Measurements from ENCODE around the gene EEF1A1. TPM values are rescaled to one million over a fixed set of nuclear protein-coding genes. Genes with fewer than 3 reads are reported as not detected.

Gene EEF1A1
- total RNA-seq, 1 experiment from 2014 or later = 12,560 TPM

GRCh38 chr6:73548458-73549446, 27.9 kb upstream of the EEF1A1 start:
- intact Hi-C loops (cut with micrococcal nuclease) = no loop called here
- DNase-seq (ENCODE audit: low read depth, low spot score) (no peak), ATAC-seq (peak; percentile 31; the same call in 1 of the 2 replicates)

GRCh38 chr6:73547036-73547435, 26.2 kb upstream of the EEF1A1 start:
- Histone ChIP-seq H3K9ac (ENCODE audit: low read length) (no peak overlapping the region), H3K27me3 (ENCODE audit: insufficient read depth, low read length) (no peaks in the 10 kb centered on the region), H3K9me2 (ENCODE audit: insufficient read depth) (no peaks in the 10 kb centered on the region), H2AFZ (ENCODE audit: low read depth, low read length, poor library complexity, severe bottlenecking) (no peak overlapping the region), H3K36me3 (ENCODE audit: control insufficient read depth in 1 of 2, insufficient read depth in 2 of 2, low read length in 2 of 2) (no peaks in the 10 kb centered on the region), H3K27ac (ENCODE audit: low read depth, low read length) (no peak overlapping the region), H3K79me2 (ENCODE audit: insufficient read depth, low read length) (no peaks in the 10 kb centered on the region), H3K4me1 (ENCODE audit: control insufficient read depth in 1 of 2, insufficient read depth in 2 of 2, low read length in 2 of 2) (peaks cover 5 to 15% of the 10 kb centered on the region in 2 experiments; a peak in 3 of 4 replicates), H3K9me3 (ENCODE audit: control insufficient read depth in 1 of 2, insufficient read depth in 1 of 2, low read depth in 1 of 2, low read length in 2 of 2) (no peaks in the 10 kb centered on the region), H4K20me1 (ENCODE audit: insufficient read depth) (no peaks in the 10 kb centered on the region), H3K4me2 (ENCODE audit: low read length) (no peak overlapping the region), H3K4me3 (replicated peaks in 1 of 2; ENCODE audit: low read depth in 1 of 2, low read length in 2 of 2) (no peak overlapping the region)
- ATAC-seq (no peak), DNase-seq (ENCODE audit: low read depth, low spot score) (no peak)
- ChIA-PET POLR2A (no interaction called here), RAD21 (ENCODE audit: low non-redundant PET in 1 of 2, low total read pairs in 2 of 2, uncharacterized antibody in 2 of 2, unreplicated experiment in 2 of 2) (no interaction called here), CTCF (no interaction called here)
- intact Hi-C loops (cut with micrococcal nuclease) = no loop called here
- TF ChIP-seq, protein P1, sequence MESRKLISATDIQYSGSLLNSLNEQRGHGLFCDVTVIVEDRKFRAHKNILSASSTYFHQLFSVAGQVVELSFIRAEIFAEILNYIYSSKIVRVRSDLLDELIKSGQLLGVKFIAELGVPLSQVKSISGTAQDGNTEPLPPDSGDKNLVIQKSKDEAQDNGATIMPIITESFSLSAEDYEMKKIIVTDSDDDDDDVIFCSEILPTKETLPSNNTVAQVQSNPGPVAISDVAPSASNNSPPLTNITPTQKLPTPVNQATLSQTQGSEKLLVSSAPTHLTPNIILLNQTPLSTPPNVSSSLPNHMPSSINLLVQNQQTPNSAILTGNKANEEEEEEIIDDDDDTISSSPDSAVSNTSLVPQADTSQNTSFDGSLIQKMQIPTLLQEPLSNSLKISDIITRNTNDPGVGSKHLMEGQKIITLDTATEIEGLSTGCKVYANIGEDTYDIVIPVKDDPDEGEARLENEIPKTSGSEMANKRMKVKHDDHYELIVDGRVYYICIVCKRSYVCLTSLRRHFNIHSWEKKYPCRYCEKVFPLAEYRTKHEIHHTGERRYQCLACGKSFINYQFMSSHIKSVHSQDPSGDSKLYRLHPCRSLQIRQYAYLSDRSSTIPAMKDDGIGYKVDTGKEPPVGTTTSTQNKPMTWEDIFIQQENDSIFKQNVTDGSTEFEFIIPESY (IDR thresholded peaks at IDR 0.05; ENCODE audit: extremely low read depth, insufficient replicate concordance, low read length) = no peak
- no TSS peak for BruUV-seq (replicated peaks)

More at GRCh38 chr6:73548458-73549446, 27.9 kb upstream of the EEF1A1 start:
- H3K4me2 ChIP-seq (ENCODE audit: low read length) = no peak overlapping the region
- TF ChIP-seq ZNF274 (IDR thresholded peaks at IDR 0.05; ENCODE audit: low read depth, low read length) (no peak), FOSL1 (IDR thresholded peaks at IDR 0.05; ENCODE audit: low read depth) (no peak), ELF1 (IDR thresholded peaks at IDR 0.05; ENCODE audit: borderline replicate concordance, low read depth) (no peak), EGR1 (IDR thresholded peaks at IDR 0.05; ENCODE audit: low read depth) (no peak), EZH2 (IDR thresholded peaks at IDR 0.05) (no peak), CEBPB (IDR thresholded peaks at IDR 0.05; ENCODE audit: low read depth) (no peak), JUND (IDR thresholded peaks at IDR 0.05) (no peak), EZH2phosphoT487 (IDR thresholded peaks at IDR 0.05; ENCODE audit: borderline replicate concordance) (no peak), TCF7L2 (IDR thresholded peaks at IDR 0.05; ENCODE audit: borderline replicate concordance, extremely low read depth, insufficient read depth, insufficient read length) (no peak), YY1 (IDR thresholded peaks at IDR 0.05; ENCODE audit: extremely low read depth, insufficient replicate concordance, low read depth, low read length) (no peak), RAD21 (IDR thresholded peaks at IDR 0.05; ENCODE audit: low read depth) (no peak), ZFX (IDR thresholded peaks at IDR 0.05) (no peak), SP1 (IDR thresholded peaks at IDR 0.05; ENCODE audit: low read depth) (no peak), POLR2A (IDR thresholded peaks at IDR 0.05; ENCODE audit: borderline replicate concordance, extremely low read depth, insufficient read depth, insufficient read length) (no peak)
- TF ChIP-seq, protein P2, sequence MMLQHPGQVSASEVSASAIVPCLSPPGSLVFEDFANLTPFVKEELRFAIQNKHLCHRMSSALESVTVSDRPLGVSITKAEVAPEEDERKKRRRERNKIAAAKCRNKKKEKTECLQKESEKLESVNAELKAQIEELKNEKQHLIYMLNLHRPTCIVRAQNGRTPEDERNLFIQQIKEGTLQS (IDR thresholded peaks at IDR 0.05) = no peak
- CTCF ChIA-PET = no interaction called here
- H2AFZ ChIP-seq (ENCODE audit: low read depth, low read length, poor library complexity, severe bottlenecking) = no peak overlapping the region
- no TSS peak for BruUV-seq (replicated peaks)
- peaks cover 5 to 15% of the 10 kb centered on the region in 2 experiments; a peak in 3 of 4 replicates for H3K4me1 ChIP-seq (ENCODE audit: control insufficient read depth in 1 of 2, insufficient read depth in 2 of 2, low read length in 2 of 2)
- no peaks in the 10 kb centered on the region for H3K9me3 ChIP-seq (ENCODE audit: control insufficient read depth in 1 of 2, insufficient read depth in 1 of 2, low read depth in 1 of 2, low read length in 2 of 2)
- H3K36me3 ChIP-seq (ENCODE audit: control insufficient read depth in 1 of 2, insufficient read depth in 2 of 2, low read length in 2 of 2) = no peaks in the 10 kb centered on the region
- no peaks in the 10 kb centered on the region for H4K20me1 ChIP-seq (ENCODE audit: insufficient read depth)
- no peaks in the 10 kb centered on the region for H3K9me2 ChIP-seq (ENCODE audit: insufficient read depth)
- no peaks in the 10 kb centered on the region for H3K79me2 ChIP-seq (ENCODE audit: insufficient read depth, low read length)
- POLR2A ChIA-PET = interaction anchor here (1.2 to 1.4 kb wide), 2 partner anchors 26 to 29 kb away, joined by 3 to 9 read pairs; no protein-coding TSS in a partner anchor
- H3K27me3 ChIP-seq (ENCODE audit: insufficient read depth, low read length) = no peaks in the 10 kb centered on the region
- no peak overlapping the region for H3K27ac ChIP-seq (ENCODE audit: low read depth, low read length)
- RAD21 ChIA-PET (ENCODE audit: low non-redundant PET in 1 of 2, low total read pairs in 2 of 2, uncharacterized antibody in 2 of 2, unreplicated experiment in 2 of 2) = no interaction called here
- H3K4me3 ChIP-seq (replicated peaks in 1 of 2; ENCODE audit: low read depth in 1 of 2, low read length in 2 of 2) = no peak overlapping the region
- no peak overlapping the region for H3K9ac ChIP-seq (ENCODE audit: low read length)
